Brain microvascular endothelial cell (primary cell): ENCODE data around the gene RTBDN.

ENCODE experiments used
- DNase-seq: peaks from one replicate; pipeline ENCODE4 v3.0.0-alpha.2; 2020
- H3K27ac ChIP-seq: fragments of 250-450 bp; sonication (Bioruptor Pico); 2 replicates; pipeline ENCODE4 v1.5.1; 2020; ENCODE audit warnings: mild to moderate bottlenecking, moderate library complexity
- H3K27me3 ChIP-seq: fragments of 250-450 bp; sonication (Bioruptor Pico); replicated peaks from 2 replicates; pipeline ENCODE4 v1.5.1; 2020; ENCODE audit warnings: mild to moderate bottlenecking
- H3K36me3 ChIP-seq: fragments of 250-450 bp; sonication (Bioruptor Pico); replicated peaks from 2 replicates; pipeline ENCODE4 v1.5.1; 2020; ENCODE audit warnings: mild to moderate bottlenecking
- H3K4me3 ChIP-seq: 2 replicates; pipeline ENCODE4 v1.5.1; 2011; ENCODE audit warnings: low read depth, mild to moderate bottlenecking, control low read depth, low read length, moderate library complexity
- CTCF ChIP-seq: IDR thresholded peaks from 2 replicates; pipeline ENCODE4 v1.5.1; 2011; ENCODE audit warnings: low read depth, mild to moderate bottlenecking, moderate library complexity, low read length, control low read depth, inconsistent platforms; ENCODE audit errors: missing control alignments
- in situ Hi-C: cut with HindIII; loops from 2 replicates; pipeline ENCODE4 v1.10.0; 2017; ENCODE audit warnings: low sequenced_read_pairs, low pct_ligation_motif_present

Gene RTBDN

DNA sequence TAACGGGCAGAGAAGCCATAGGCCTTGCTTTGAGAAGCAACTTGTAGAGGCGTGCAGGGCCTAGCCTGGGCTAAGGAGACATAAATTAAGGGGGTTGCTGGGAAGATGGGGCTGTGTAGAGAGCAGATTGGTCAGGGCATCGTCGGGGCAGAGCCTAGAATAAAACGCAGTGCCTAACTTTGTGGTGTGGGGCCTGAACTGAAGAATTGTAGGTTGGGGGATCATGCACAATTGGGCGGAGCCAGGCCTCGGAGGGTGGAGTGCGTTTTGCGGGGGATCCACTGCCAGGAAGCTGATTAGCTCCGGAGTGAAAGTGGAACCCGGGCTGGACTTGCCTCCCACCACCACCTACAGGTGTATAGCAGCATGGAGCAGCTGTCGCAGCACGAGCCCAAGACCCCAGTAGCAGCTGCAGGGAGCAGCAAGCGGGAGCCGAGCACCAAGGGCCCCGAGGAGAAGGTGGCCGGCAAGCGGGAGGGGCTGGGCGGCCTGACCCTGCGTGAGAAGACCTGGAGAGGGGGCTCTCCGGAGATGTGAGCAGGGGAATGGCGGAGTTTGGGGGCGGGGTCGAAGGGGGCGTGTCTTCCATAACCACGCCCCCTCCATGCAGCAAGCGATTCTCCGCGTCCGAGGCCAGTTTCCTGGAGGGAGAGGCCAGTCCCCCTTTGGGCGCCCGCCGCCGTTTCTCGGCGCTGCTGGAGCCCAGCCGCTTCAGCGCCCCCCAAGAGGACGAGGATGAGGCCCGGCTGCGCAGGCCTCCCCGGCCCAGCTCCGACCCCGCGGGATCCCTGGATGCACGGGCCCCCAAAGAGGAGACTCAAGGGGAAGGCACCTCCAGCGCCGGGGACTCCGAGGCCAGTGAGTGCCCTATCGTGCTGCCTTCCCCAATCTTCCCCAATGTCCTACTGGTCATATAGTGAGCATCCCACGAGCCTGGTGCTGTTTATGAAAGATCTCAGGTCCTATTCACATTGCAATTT lies 33.0 kb upstream of the RTBDN start:
- H3K36me3 ChIP-seq: no peaks in the 10 kb centered on the region
- no peak for TF ChIP-seq CTCF
- DNase-seq: peak; percentile 29
- in situ Hi-C loops: no loop called here
- peak overlapping the region; percentile 46 for H3K4me3 ChIP-seq
- no peak overlapping the region for H3K27ac ChIP-seq
- no peaks in the 10 kb centered on the region for H3K27me3 ChIP-seq

DNA sequence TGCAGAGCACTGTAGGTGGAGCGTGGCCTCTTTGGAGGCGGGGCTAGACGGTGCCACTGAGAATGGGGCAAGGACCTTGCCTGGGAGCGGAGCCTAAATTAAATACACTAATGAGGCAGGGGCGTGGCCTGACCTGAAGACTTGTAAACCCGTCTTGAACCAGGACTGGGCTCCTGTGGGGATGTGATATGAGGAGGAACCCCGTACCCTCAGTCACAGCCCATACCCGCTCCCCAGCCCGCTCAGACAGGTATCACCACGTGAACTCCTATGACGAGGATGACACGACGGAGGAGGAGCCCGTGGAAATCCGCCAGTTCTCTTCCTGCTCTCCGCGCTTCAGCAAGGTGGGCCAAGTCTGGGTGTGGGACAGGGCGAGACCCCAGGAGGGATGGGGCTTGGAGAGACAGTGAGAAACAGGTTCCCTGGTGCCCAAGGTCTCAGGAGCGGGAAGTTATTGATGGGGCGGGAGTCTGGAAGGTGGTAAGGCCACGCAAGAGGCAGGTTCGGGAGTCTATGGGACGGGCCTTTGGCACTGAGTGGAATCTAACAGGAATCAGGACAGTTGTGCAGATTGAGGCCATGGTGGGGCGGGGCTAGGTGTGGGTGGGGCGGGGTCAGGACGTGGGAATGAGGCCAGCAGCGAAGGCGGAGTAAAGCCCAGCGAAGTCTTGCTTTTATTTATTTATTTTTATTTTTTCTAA lies 32.2 kb upstream of the RTBDN start:
- H3K36me3 ChIP-seq: no peaks in the 10 kb centered on the region

DNA sequence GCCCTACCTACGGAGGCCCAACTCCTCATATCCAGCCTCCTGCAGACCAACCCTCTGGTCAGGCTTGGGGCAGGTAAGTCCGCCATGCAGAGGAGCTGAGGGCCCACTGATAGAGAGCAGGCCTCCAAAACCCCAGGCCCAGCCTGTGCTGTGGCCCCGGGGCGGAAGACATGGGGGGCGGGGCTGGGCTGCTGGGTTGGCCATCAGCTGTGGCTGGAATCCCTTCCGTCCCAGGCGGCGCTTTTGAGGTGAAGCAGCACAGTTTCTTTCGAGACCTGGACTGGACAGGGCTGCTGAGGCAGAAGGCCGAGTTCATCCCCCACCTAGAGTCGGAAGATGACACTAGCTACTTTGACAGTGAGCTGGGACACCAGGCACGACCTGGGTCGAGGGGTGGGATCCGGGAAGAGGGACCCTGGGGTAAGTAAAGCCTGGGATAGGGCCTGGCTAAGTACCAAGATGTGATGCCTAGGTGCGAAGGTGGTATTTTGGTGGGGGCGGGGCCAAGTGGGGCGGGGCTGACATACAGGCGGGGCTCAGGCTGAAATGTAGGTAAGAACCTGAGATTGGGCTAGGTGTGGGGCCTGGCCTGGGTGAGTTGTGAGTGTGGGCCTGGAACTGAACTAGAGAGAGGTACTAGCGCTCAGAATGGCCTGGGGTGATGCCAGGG lies 31.5 kb upstream of the RTBDN start:
- DNase-seq: no peak
- Histone ChIP-seq H3K27ac (no peak overlapping the region), H3K36me3 (no peaks in the 10 kb centered on the region), H3K27me3 (no peaks in the 10 kb centered on the region), H3K4me3 (no peak overlapping the region)
- in situ Hi-C loops: no loop called here
- no peak for TF ChIP-seq CTCF

More for the DNA sequence above, 32.2 kb upstream of the RTBDN start:
- DNase-seq: no peak
- Histone ChIP-seq H3K27ac (no peak overlapping the region), H3K4me3 (no peak overlapping the region), H3K27me3 (no peaks in the 10 kb centered on the region)
- in situ Hi-C loops: no loop called here
- TF ChIP-seq CTCF: no peak

GRCh38 chr19:12864721-12865715 lies 30.6 kb upstream of the RTBDN start:
- no peaks in the 10 kb centered on the region for H3K36me3 ChIP-seq
- in situ Hi-C loops: no loop called here
- no peaks in the 10 kb centered on the region for H3K27me3 ChIP-seq
- no peak overlapping the region for H3K27ac ChIP-seq
- no peak for DNase-seq
- no peak for TF ChIP-seq CTCF
- no peak overlapping the region for H3K4me3 ChIP-seq

DNA sequence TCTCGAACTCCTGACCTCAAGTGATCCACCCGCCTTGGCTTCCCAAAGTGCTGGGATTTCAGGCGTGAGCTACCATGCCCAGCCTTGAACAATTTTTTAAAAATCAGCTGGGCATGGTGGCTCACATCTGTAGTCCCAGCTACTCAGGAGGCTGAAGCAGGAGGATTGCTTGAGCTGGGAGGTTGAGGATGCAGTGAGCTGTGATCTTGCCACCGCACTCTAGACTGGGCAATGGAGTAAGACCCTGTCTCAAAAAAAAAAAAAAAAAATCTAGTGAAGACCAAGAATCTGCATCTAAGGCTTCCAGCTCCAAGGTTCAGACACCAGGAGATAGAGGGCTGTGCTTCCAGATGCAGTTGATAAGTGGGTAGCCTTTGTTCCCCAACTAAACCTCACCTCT lies 29.8 kb upstream of the RTBDN start:
- in situ Hi-C loops: no loop called here
- DNase-seq: no peak
- no peak for TF ChIP-seq CTCF
- no peaks in the 10 kb centered on the region for H3K27me3 ChIP-seq
- H3K36me3 ChIP-seq: no peaks in the 10 kb centered on the region
- H3K27ac ChIP-seq: no peak overlapping the region
- H3K4me3 ChIP-seq: no peak overlapping the region
